Pancreas (tissue), 10 donors: Measurements from ENCODE around the gene IFT81. TPM values are rescaled to one million over a fixed set of nuclear protein-coding genes. Genes with fewer than 3 reads are reported as not detected.
"Not testable (repeated sequence)": the region's sequence is repeated elsewhere in the genome, so short reads cannot be mapped to it uniquely, and the experiment has no call there.

Experiments used
- ATAC-seq, 4 donors: fragments of 200-7000 bp; cut with Tn5 transposase; one replicate each; pipeline versions ENCODE4 v1.8.0 to v1.9.1; 2020; ENCODE audit warnings: mild to moderate bottlenecking in 4 of 4, moderate library complexity in 4 of 4
- DNase-seq, 6 donors: peaks; one replicate each; pipeline ENCODE4 v3.0.0-alpha.2; 2020
- FAIRE-seq: peaks from 2 replicates; lab custom pipeline; 2012; peaks lifted over from hg19 to GRCh38; lab: Jason Lieb, UNC
- H3K27ac ChIP-seq, 4 donors: fragments of 200-600 bp; sonication (generic); 1 replicate in 3 of 4; 2 replicates in 1 of 4; pipeline versions ENCODE4 v1.5.0 to v1.8.0; 2020
- H3K27me3 ChIP-seq, 4 donors: fragments of 200-600 bp; one replicate each; pipeline ENCODE4 v1.8.0; 2021
- H3K36me3 ChIP-seq, 3 donors: fragments of 200-600 bp; sonication (generic) in 1 of 3; one replicate each; pipeline versions ENCODE4 v1.5.0 to v1.8.0; 2020 to 2021
- H3K4me1 ChIP-seq, 3 donors: fragments of 200-600 bp; one replicate each; pipeline ENCODE4 v1.8.0; 2021
- H3K4me3 ChIP-seq, 4 donors: fragments of 200-600 bp; sonication (generic) in 2 of 4; one replicate each; pipeline versions ENCODE4 v1.5.0 to v1.8.0; 2020 to 2021
- H3K9me3 ChIP-seq, 4 donors: fragments of 200-600 bp; one replicate each; pipeline ENCODE4 v1.8.0; 2021
- CTCF ChIP-seq, 4 donors: fragments of 200-600 bp; sonication (generic) in 3 of 4; IDR thresholded peaks; one replicate each; pipeline versions ENCODE4 v1.5.0 to v1.8.0; 2021; ENCODE audit warnings: antibody characterized with exemption in 4 of 4
- WGBS, 2 donors: extraction: QIAGEN DNeasy Blood & Tissue Kit; methylation state at CpG; one replicate each; pipeline ENCODE4 v1.1.7; 2013; 5-methylcytosine and 5-hydroxymethylcytosine counted together
- intact Hi-C, 3 donors: fragments of 100-400 bp; cut with DNase I; formaldehyde crosslinking; loops; one replicate each; pipeline versions ENCODE4 v1.11.1 to v1.14.2; 2022
- polyA plus RNA-seq, 2 donors: library from polyadenylated mRNA; stranded (reverse); fragments of 200-250 nt; gene quantifications; one replicate each; pipeline ENCODE4 v1.2.3, GENCODE V29; 2013
- total RNA-seq, 6 donors: library from RNA; stranded (reverse); fragmentation: NEBNext Ultra II Directional in 4 of 6; extraction: Animal tissue kit (Norgen Biotek cat#: 25700) in 4 of 6; gene quantifications; one replicate each; pipeline versions ENCODE4 v1.2.1 to v1.2.4, GENCODE V29; 2021 to 2023
- donor health status: healthy with polysubstance abuse.
- donor health status: DM: no; HTN: no; CAD: no; lungs with moderate emphysema.
- donor health status: DM: no; HTN: no; CAD: no.
- donor health status: control.
- donor health status: control.
- donor health status: Bipolar disorder and iron deficiency.
- donor health status: DM: yes; HTN: yes; CAD: no.
- donor health status: DM: no; HTN: no; CAD: no.
- donor health status: DM: no; HTN: no; CAD: no.
- donor health status: DM: yes; HTN: yes; CAD: no.

Gene IFT81
- total and polyA plus RNA-seq, 8 donors, result 2.1 to 7.2 (median 3.4) TPM

GRCh38 chr12:110223777-110224378 is 99.7 kb downstream of the IFT81 start:
- no peaks in the 10 kb centered on the region for H3K27me3 ChIP-seq
- ATAC-seq (peak in 3 of 4 donors; percentile 13 to 41 (median 23)), FAIRE-seq (no peak), DNase-seq (no peak)
- no peak for TF ChIP-seq CTCF (IDR thresholded peaks at IDR 0.05)
- WGBS, 2 donors, result 55 to 56% methylated on average over 4 of the region's 4 CpGs
- H3K36me3 ChIP-seq, result no peaks in the 10 kb centered on the region
- H3K27ac ChIP-seq, result peak overlapping the region in 1 of 4 donors; percentile 62
- H3K4me1 ChIP-seq, result peaks cover 0 to 13% (median 3%) of the 10 kb centered on the region in 3 donors
- H3K4me3 ChIP-seq, result no peak overlapping the region
- intact Hi-C loops, result no loop called here
- H3K9me3 ChIP-seq, result no peaks in the 10 kb centered on the region

DNA sequence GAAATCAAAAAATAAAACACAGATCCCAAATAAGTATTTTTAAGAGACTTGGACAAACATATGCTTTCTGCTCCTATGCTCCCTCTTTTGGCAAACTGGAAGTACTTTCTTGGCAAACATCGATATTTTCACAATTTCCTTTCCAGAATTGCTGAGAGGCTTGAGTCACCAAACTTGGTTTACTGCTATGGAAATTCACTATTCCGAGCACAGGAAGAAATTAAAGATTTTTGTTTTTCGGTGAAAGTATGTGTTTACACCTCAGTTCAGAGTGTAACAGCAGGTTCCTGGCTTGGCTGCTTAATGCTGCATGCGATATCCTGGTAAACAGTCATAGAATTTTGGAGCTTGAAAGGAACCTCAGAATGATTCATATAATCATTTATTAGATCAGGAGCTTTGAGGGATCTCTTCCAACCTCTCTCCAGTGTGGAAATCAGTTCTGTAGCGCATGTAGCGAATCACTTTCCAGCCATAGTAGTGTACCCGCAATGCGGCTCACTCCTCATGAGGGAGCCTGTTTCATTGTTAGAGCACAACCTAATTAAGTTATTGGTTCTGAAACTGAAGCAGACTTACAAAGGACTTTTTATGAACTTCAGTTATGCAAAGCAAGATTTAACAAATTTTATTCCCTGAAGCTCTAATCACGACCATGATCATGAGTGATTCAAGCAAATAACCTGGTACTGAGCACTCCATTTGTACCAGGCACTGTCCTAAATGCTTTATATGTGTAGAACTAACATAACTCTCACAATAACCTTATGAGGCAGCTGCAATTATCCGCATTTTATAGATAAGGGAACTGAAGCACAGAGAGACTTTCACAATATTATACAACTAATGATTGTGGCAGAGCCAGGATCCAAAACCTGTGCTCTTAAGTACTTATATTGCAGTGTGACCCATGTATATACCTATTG is 100.5 kb downstream of the IFT81 start:
- 53 to 55% methylated on average over 10 of the region's 10 CpGs for WGBS, 2 donors
- peak overlapping the region in 2 of 4 donors; percentile 3 to 10 for H3K4me3 ChIP-seq
- FAIRE-seq, result peak; percentile 77
- ATAC-seq, result peak; percentile 60 to 88 (median 84)
- intact Hi-C loops, result no loop called here
- peak in 3 of 4 donors; percentile 28 to 48 (median 34) for TF ChIP-seq CTCF (IDR thresholded peaks at IDR 0.05)
- DNase-seq, result no peak
- H3K27me3 ChIP-seq, result no peaks in the 10 kb centered on the region
- H3K9me3 ChIP-seq, result no peaks in the 10 kb centered on the region
- H3K4me1 ChIP-seq, result peaks cover 0 to 13% (median 3%) of the 10 kb centered on the region in 3 donors
- peak overlapping the region in 2 of 4 donors; percentile 27 to 62 for H3K27ac ChIP-seq
- no peaks in the 10 kb centered on the region for H3K36me3 ChIP-seq

DNA sequence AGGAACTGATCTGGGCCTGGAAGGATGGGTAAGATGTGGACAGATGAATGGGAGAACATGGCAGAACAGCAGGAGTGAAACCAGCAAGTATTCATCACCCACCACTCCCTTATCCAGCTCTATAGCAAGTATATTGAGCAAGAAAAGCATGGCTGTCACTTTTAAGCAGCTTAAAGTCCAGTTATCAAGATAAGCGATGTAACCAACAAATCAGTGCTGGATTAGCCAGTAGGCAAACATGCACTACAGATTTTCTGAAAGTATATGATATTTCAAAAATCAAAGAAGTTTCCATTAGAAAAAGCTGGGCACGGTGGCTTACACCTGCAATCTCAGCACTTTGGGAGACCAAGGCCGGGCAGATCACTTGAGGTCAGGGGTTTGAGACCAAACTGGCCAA is 103.0 kb downstream of the IFT81 start:
- no peak for TF ChIP-seq CTCF (IDR thresholded peaks at IDR 0.05)
- no peaks in the 10 kb centered on the region for H3K9me3 ChIP-seq
- H3K4me1 ChIP-seq, result peaks cover 0 to 13% (median 3%) of the 10 kb centered on the region in 3 donors
- FAIRE-seq (no peak), ATAC-seq (no peak), DNase-seq (no peak)
- no peaks in the 10 kb centered on the region for H3K36me3 ChIP-seq
- no peak overlapping the region for H3K4me3 ChIP-seq
- intact Hi-C loops, result no loop called here
- no peak overlapping the region for H3K27ac ChIP-seq
- H3K27me3 ChIP-seq, result no peaks in the 10 kb centered on the region
- WGBS, 2 donors, result 97 to 100% methylated on average over 3 of the region's 3 CpGs

- WGBS, 2 donors, result 92 to 99% methylated on average over 4 of the region's 4 CpGs
- H3K36me3 ChIP-seq, H3K27ac ChIP-seq, ATAC-seq, FAIRE-seq, DNase-seq, H3K4me3 ChIP-seq, H3K27me3 ChIP-seq, H3K9me3 ChIP-seq, intact Hi-C loops: not testable (repeated sequence)
- peaks cover 0 to 13% (median 3%) of the 10 kb centered on the region in 3 donors for H3K4me1 ChIP-seq
These were observed 104.2 kb downstream of the IFT81 start for GRCh38 chr12:110228348-110228747.

- no peak for TF ChIP-seq CTCF (IDR thresholded peaks at IDR 0.05)
- ATAC-seq (no peak), FAIRE-seq (no peak), DNase-seq (no peak)
- intact Hi-C loops, result no loop called here
- 83 to 87% methylated on average over 1 of the region's 1 CpG for WGBS, 2 donors
- H3K36me3 ChIP-seq, result no peaks in the 10 kb centered on the region
- no peak overlapping the region for H3K27ac ChIP-seq
- H3K9me3 ChIP-seq, result no peaks in the 10 kb centered on the region
- H3K27me3 ChIP-seq, result no peaks in the 10 kb centered on the region
- H3K4me1 ChIP-seq, result peaks cover 0 to 13% (median 3%) of the 10 kb centered on the region in 3 donors
- H3K4me3 ChIP-seq, result no peak overlapping the region
These were observed 104.6 kb downstream of the IFT81 start for GRCh38 chr12:110228756-110229155.
